Stimulated activated CD8-positive, alpha-beta memory T cell treated with anti-CD3 and anti-CD28 coated beads, Interleukin-15, amount 100 ng/mL, for 24 hours (primary cell): ENCODE data around the gene VPS4B.

ENCODE experiments used
- DNase-seq: peaks from one replicate; pipeline ENCODE4 v3.0.0-alpha.2; 2020; ENCODE audit warnings: low read depth

The VPS4B gene

GRCh38 chr18:63430526-63430925 is 8.2 kb upstream of the VPS4B start:
- no peak for DNase-seq

- no peak for DNase-seq
Observed at GRCh38 chr18:63427558-63427957, 5.3 kb upstream of the VPS4B start.

GRCh38 chr18:63422864-63423304 is 608 bp upstream of the VPS4B start:
- peak; percentile 21 for DNase-seq

- DNase-seq = no peak
Observed at GRCh38 chr18:63421514-63421913, 762 bp downstream of the VPS4B start.

- DNase-seq = no peak
Observed at GRCh38 chr18:63412953-63413352, 9.3 kb downstream of the VPS4B start.

GRCh38 chr18:63410792-63411191 is 11.5 kb downstream of the VPS4B start:
- DNase-seq = no peak

GRCh38 chr18:63409301-63409700 is 13.0 kb downstream of the VPS4B start:
- DNase-seq = no peak

- DNase-seq = no peak
Observed at GRCh38 chr18:63407734-63408133, 14.5 kb downstream of the VPS4B start.

GRCh38 chr18:63405986-63406385 is 16.3 kb downstream of the VPS4B start:
- no peak for DNase-seq

GRCh38 chr18:63402246-63403162 is 19.8 kb downstream of the VPS4B start:
- no peak for DNase-seq

- DNase-seq = no peak
Observed at GRCh38 chr18:63399300-63399699, 23.0 kb downstream of the VPS4B start.

GRCh38 chr18:63397349-63397748 is 24.9 kb downstream of the VPS4B start:
- no peak for DNase-seq

- DNase-seq = no peak
Observed at GRCh38 chr18:63395503-63395902, 26.8 kb downstream of the VPS4B start.

- no peak for DNase-seq
Observed at GRCh38 chr18:63394954-63395353, 27.3 kb downstream of the VPS4B start.

- no peak for DNase-seq
Observed at GRCh38 chr18:63387861-63388260, 34.4 kb downstream of the VPS4B start.

GRCh38 chr18:63382843-63383242 is 39.4 kb downstream of the VPS4B start:
- no peak for DNase-seq

GRCh38 chr18:63379639-63379962 is 42.7 kb downstream of the VPS4B start:
- DNase-seq = no peak

GRCh38 chr18:63378919-63379638 is 43.2 kb downstream of the VPS4B start:
- DNase-seq = no peak

- no peak for DNase-seq
Observed at GRCh38 chr18:63377275-63377980, 44.8 kb downstream of the VPS4B start.

- no peak for DNase-seq
Observed at GRCh38 chr18:63376538-63376937, 45.7 kb downstream of the VPS4B start.

- no peak for DNase-seq
Observed at GRCh38 chr18:63374540-63374939, 47.7 kb downstream of the VPS4B start.

- no peak for DNase-seq
Observed at GRCh38 chr18:63373161-63373560, 49.1 kb downstream of the VPS4B start.

- DNase-seq = no peak
Observed at GRCh38 chr18:63368611-63369010, 53.7 kb downstream of the VPS4B start.
